Measurements from ENCODE around the gene PDE4D.

DNA sequence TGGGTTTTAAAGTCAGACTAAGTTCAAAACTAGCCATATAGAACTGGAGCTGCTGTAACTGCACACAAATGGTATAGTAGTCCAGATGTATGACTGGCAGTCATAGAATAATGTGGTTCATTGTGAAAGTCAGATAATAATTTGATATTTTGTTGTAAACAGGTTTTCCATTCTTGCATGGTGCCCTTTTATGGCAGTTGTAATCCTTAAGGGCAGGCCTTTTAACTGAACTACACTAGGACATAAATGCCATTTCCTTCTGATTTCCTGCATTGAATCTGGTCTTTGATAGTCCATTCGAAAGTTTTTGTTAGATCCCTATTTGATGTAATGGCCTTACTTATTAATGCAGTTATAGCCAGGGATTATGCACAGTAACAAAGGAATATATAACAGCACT lies 632.6 kb downstream of the PDE4D start:
- TF ChIP-seq, protein P1, sequence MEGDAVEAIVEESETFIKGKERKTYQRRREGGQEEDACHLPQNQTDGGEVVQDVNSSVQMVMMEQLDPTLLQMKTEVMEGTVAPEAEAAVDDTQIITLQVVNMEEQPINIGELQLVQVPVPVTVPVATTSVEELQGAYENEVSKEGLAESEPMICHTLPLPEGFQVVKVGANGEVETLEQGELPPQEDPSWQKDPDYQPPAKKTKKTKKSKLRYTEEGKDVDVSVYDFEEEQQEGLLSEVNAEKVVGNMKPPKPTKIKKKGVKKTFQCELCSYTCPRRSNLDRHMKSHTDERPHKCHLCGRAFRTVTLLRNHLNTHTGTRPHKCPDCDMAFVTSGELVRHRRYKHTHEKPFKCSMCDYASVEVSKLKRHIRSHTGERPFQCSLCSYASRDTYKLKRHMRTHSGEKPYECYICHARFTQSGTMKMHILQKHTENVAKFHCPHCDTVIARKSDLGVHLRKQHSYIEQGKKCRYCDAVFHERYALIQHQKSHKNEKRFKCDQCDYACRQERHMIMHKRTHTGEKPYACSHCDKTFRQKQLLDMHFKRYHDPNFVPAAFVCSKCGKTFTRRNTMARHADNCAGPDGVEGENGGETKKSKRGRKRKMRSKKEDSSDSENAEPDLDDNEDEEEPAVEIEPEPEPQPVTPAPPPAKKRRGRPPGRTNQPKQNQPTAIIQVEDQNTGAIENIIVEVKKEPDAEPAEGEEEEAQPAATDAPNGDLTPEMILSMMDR (IDR thresholded peaks at IDR 0.05): no peak
- no peak for TF ChIP-seq EP300 (IDR thresholded peaks at IDR 0.05)
